ENCODE results near the gene MARCHF10. TPM values are rescaled to one million over a fixed set of nuclear protein-coding genes. Genes with fewer than 3 reads are reported as not detected.
A peak's percentile ranks its signal among the peaks of the same experiment; 100 is the strongest.

The MARCHF10 gene
- 1 to 10 TPM in 5 of 6 donors, under 1 TPM in 1; 0.72 to 7.2 (median 3.2) TPM for total RNA-seq

- H3K4me1 ChIP-seq: peaks cover 3 to 10% (median 6%) of the 10 kb centered on the region in 4 donors
- peak in 1 of 2 donors; percentile 64 for ATAC-seq (ENCODE audit: low FRiP score in 2 of 2)
- TF ChIP-seq, protein P1, sequence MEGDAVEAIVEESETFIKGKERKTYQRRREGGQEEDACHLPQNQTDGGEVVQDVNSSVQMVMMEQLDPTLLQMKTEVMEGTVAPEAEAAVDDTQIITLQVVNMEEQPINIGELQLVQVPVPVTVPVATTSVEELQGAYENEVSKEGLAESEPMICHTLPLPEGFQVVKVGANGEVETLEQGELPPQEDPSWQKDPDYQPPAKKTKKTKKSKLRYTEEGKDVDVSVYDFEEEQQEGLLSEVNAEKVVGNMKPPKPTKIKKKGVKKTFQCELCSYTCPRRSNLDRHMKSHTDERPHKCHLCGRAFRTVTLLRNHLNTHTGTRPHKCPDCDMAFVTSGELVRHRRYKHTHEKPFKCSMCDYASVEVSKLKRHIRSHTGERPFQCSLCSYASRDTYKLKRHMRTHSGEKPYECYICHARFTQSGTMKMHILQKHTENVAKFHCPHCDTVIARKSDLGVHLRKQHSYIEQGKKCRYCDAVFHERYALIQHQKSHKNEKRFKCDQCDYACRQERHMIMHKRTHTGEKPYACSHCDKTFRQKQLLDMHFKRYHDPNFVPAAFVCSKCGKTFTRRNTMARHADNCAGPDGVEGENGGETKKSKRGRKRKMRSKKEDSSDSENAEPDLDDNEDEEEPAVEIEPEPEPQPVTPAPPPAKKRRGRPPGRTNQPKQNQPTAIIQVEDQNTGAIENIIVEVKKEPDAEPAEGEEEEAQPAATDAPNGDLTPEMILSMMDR (IDR thresholded peaks at IDR 0.05): no peak
- no peak for TF ChIP-seq POLR2A (IDR thresholded peaks at IDR 0.05)
- TF ChIP-seq EP300 (IDR thresholded peaks at IDR 0.05): no peak
- TF ChIP-seq POLR2AphosphoS5 (IDR thresholded peaks at IDR 0.05): no peak
- H3K27me3 ChIP-seq: peaks cover 0 to 4% (median 2%) of the 10 kb centered on the region in 4 donors
- no peaks in the 10 kb centered on the region for H3K9me3 ChIP-seq
- no peaks in the 10 kb centered on the region for H3K36me3 ChIP-seq
- WGBS, 2 donors: 9% methylated on average over 34 to 52 of the region's 57 CpGs
- peak; percentile 37 to 90 for DNase-seq
- H3K27ac ChIP-seq: no peak within 1 kb of the TSS
- peak within 1 kb of the TSS in 3 of 4 donors; percentile 31 to 41 (median 40) for H3K4me3 ChIP-seq
Observed at GRCh38 chr17:62807812-62808575, at the start of gene MARCHF10. MARCHF10 (minus strand) TSS chr17:62808314; CDS start chr17:62801735, 6,579 bp downstream.

GRCh38 chr17:62857526-62857925 lies 49.4 kb upstream of the MARCHF10 start:
- 89 to 92% methylated on average over 6 of the region's 6 CpGs for WGBS, 2 donors
- H3K9me3 ChIP-seq: no peaks in the 10 kb centered on the region
- no peak for DNase-seq
- H3K4me3 ChIP-seq: no peak overlapping the region
- no peaks in the 10 kb centered on the region for H3K36me3 ChIP-seq
- no peak for ATAC-seq (ENCODE audit: low FRiP score in 2 of 2)
- no peaks in the 10 kb centered on the region for H3K27me3 ChIP-seq
- no peak for TF ChIP-seq EP300 (IDR thresholded peaks at IDR 0.05)
- TF ChIP-seq POLR2A (IDR thresholded peaks at IDR 0.05): no peak
- TF ChIP-seq, protein P1 (IDR thresholded peaks at IDR 0.05): no peak
- no peak for TF ChIP-seq POLR2AphosphoS5 (IDR thresholded peaks at IDR 0.05)
- no peak overlapping the region for H3K27ac ChIP-seq
- H3K4me1 ChIP-seq: peaks cover 0 to 28% (median 6%) of the 10 kb centered on the region in 4 donors

DNA sequence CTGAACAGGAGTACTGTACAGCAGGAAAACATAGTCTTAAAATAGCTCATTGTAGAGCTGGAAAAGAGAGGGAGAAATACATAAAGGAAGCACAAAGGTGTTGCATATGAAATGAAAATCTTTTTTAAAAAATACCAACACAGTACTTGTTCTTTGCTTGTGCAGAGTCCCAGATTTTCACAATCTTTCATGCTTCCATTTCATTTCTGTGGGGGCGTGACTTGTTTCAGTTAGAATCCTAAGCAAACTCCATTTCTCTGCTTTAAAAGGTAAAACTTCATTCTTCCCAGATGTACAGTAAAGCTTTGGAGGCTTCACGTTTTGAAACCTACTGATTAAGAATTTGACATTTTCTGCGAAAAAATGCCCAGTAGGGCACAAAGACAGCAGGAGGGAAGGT lies 48.5 kb upstream of the MARCHF10 start:
- WGBS, 2 donors: 87 to 89% methylated on average over 3 of the region's 3 CpGs
- no peak for ATAC-seq (ENCODE audit: low FRiP score in 2 of 2)
- H3K9me3 ChIP-seq: no peaks in the 10 kb centered on the region

GRCh38 chr17:62855156-62855555 lies 47.0 kb upstream of the MARCHF10 start:
- Histone ChIP-seq H3K27ac (no peak overlapping the region), H3K4me3 (no peak overlapping the region), H3K4me1 (peaks cover 0 to 14% (median 4%) of the 10 kb centered on the region in 4 donors), H3K27me3 (no peaks in the 10 kb centered on the region), H3K9me3 (no peaks in the 10 kb centered on the region), H3K36me3 (no peaks in the 10 kb centered on the region)
- DNase-seq (no peak), ATAC-seq (ENCODE audit: low FRiP score in 2 of 2) (no peak)
- WGBS, 2 donors: 66 to 79% methylated on average over 5 of the region's 5 CpGs
- TF ChIP-seq EP300 (IDR thresholded peaks at IDR 0.05) (no peak), POLR2AphosphoS5 (IDR thresholded peaks at IDR 0.05) (no peak)

More for the DNA sequence above, 48.5 kb upstream of the MARCHF10 start:
- peaks cover 0 to 26% (median 6%) of the 10 kb centered on the region in 4 donors for H3K4me1 ChIP-seq
- DNase-seq: no peak
- no peak overlapping the region for H3K27ac ChIP-seq
- no peak overlapping the region for H3K4me3 ChIP-seq
- no peak for TF ChIP-seq POLR2A (IDR thresholded peaks at IDR 0.05)
- TF ChIP-seq, protein P1 (IDR thresholded peaks at IDR 0.05): no peak
- TF ChIP-seq EP300 (IDR thresholded peaks at IDR 0.05): no peak
- no peak for TF ChIP-seq POLR2AphosphoS5 (IDR thresholded peaks at IDR 0.05)
- no peaks in the 10 kb centered on the region for H3K27me3 ChIP-seq
- H3K36me3 ChIP-seq: no peaks in the 10 kb centered on the region

DNA sequence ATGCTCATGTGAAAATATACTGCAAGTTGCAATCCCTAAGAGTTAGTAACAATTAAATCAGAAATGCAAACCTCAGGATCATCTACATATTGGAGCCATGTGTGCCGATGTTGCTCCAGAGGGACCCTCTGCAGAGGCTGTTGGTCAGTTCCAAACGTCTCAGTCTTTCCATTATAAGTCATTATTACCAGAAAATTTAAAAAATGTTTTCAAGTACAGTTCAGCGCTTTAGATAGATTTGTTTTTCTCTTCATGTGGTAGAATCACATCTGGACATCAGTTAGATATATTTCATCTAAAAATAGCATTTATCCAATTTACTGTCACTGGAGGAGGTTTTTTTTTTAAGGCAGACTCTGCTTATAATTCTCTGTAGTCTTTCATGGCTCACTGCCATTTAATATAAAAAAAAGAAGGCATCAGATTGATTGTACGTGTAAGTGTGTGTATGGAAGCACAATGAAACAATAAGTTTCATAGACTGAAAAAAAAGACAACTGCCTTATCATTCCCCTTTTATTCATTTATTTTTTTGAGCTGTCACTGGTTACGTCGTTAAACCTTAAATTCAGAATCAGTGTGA lies 46.1 kb upstream of the MARCHF10 start:
- Histone ChIP-seq H3K27ac (no peak overlapping the region), H3K9me3 (no peaks in the 10 kb centered on the region), H3K4me1 (peaks cover 0 to 8% (median 4%) of the 10 kb centered on the region in 4 donors), H3K4me3 (no peak overlapping the region), H3K36me3 (no peaks in the 10 kb centered on the region), H3K27me3 (no peaks in the 10 kb centered on the region)
- DNase-seq (no peak), ATAC-seq (ENCODE audit: low FRiP score in 2 of 2) (no peak)
- 76 to 87% methylated on average over 6 of the region's 6 CpGs for WGBS, 2 donors
- TF ChIP-seq POLR2A (IDR thresholded peaks at IDR 0.05) (no peak), POLR2AphosphoS5 (IDR thresholded peaks at IDR 0.05) (no peak), EP300 (IDR thresholded peaks at IDR 0.05) (no peak)
- TF ChIP-seq, protein P1 (IDR thresholded peaks at IDR 0.05): no peak
